Measurements from ENCODE around the gene BSG. TPM values are rescaled to one million over a fixed set of nuclear protein-coding genes. Genes with fewer than 3 reads are reported as not detected.

Gene BSG
- total and polyA plus RNA-seq, 9 of the 15 experiments (the other 6 are each of a cell fraction or from before 2014, with no cell fraction given) = 4.6 to 495 (median 187) TPM

GRCh38 chr19:610801-611480 lies 38.5 kb downstream of the BSG start (continued):
- TF ChIP-seq, protein P1, sequence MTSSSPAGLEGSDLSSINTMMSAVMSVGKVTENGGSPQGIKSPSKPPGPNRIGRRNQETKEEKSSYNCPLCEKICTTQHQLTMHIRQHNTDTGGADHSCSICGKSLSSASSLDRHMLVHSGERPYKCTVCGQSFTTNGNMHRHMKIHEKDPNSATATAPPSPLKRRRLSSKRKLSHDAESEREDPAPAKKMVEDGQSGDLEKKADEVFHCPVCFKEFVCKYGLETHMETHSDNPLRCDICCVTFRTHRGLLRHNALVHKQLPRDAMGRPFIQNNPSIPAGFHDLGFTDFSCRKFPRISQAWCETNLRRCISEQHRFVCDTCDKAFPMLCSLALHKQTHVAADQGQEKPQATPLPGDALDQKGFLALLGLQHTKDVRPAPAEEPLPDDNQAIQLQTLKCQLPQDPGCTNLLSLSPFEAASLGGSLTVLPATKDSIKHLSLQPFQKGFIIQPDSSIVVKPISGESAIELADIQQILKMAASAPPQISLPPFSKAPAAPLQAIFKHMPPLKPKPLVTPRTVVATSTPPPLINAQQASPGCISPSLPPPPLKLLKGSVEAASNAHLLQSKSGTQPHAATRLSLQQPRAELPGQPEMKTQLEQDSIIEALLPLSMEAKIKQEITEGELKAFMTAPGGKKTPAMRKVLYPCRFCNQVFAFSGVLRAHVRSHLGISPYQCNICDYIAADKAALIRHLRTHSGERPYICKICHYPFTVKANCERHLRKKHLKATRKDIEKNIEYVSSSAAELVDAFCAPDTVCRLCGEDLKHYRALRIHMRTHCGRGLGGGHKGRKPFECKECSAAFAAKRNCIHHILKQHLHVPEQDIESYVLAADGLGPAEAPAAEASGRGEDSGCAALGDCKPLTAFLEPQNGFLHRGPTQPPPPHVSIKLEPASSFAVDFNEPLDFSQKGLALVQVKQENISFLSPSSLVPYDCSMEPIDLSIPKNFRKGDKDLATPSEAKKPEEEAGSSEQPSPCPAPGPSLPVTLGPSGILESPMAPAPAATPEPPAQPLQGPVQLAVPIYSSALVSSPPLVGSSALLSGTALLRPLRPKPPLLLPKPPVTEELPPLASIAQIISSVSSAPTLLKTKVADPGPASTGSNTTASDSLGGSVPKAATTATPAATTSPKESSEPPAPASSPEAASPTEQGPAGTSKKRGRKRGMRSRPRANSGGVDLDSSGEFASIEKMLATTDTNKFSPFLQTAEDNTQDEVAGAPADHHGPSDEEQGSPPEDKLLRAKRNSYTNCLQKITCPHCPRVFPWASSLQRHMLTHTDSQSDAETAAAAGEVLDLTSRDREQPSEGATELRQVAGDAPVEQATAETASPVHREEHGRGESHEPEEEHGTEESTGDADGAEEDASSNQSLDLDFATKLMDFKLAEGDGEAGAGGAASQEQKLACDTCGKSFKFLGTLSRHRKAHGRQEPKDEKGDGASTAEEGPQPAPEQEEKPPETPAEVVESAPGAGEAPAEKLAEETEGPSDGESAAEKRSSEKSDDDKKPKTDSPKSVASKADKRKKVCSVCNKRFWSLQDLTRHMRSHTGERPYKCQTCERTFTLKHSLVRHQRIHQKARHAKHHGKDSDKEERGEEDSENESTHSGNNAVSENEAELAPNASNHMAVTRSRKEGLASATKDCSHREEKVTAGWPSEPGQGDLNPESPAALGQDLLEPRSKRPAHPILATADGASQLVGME (CRISPR knock-in tag; IDR thresholded peaks at IDR 0.05) = no peak
- TF ChIP-seq, protein P2, sequence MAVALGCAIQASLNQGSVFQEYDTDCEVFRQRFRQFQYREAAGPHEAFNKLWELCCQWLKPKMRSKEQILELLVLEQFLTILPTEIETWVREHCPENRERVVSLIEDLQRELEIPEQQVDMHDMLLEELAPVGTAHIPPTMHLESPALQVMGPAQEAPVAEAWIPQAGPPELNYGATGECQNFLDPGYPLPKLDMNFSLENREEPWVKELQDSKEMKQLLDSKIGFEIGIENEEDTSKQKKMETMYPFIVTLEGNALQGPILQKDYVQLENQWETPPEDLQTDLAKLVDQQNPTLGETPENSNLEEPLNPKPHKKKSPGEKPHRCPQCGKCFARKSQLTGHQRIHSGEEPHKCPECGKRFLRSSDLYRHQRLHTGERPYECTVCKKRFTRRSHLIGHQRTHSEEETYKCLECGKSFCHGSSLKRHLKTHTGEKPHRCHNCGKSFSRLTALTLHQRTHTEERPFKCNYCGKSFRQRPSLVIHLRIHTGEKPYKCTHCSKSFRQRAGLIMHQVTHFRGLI (CRISPR knock-in tag; IDR thresholded peaks at IDR 0.05) = no peak
- TF ChIP-seq EP400 (IDR thresholded peaks at IDR 0.05) (peak; percentile 77), ELK1 (CRISPR knock-in tag; IDR thresholded peaks at IDR 0.05) (no peak), MAFF (IDR thresholded peaks at IDR 0.05; ENCODE audit: low read length) (no peak), ARNT (IDR thresholded peaks at IDR 0.05) (peak in 1 of 2 experiments; percentile 63; a peak in 1 of 4 replicates), FOXJ3 (CRISPR knock-in tag; IDR thresholded peaks at IDR 0.05) (no peak), GABPB1 (CRISPR knock-in tag; IDR thresholded peaks at IDR 0.05) (peak; percentile 86), SIRT6 (IDR thresholded peaks at IDR 0.05; ENCODE audit: low read depth, low read length) (no peak), NUFIP1 (IDR thresholded peaks at IDR 0.05; ENCODE audit: partially characterized antibody) (no peak), FUS (optimal IDR thresholded peaks at IDR 0.05; ENCODE audit: low read depth, low read length) (no peak), ATF1 (CRISPR knock-in tag; IDR thresholded peaks at IDR 0.05) (no peak), ATF1 (tag; IDR thresholded peaks at IDR 0.05) (0 out of 2 replicates have a peak, but pooled peaks have one; percentile 17), COPS2 (conservative IDR thresholded peaks at IDR 0.05) (no peak), CREBBP (IDR thresholded peaks at IDR 0.05; ENCODE audit: low read depth, low read length) (no peak), ZNF589 (CRISPR knock-in tag; IDR thresholded peaks at IDR 0.05; ENCODE audit: low read depth) (no peak), STAT5A (IDR thresholded peaks at IDR 0.05; ENCODE audit: borderline replicate concordance, low read length) (peak; percentile 14; the same call in 1 of the 2 replicates), CBX2 (IDR thresholded peaks at IDR 0.05; ENCODE audit: insufficient read depth, low read length, poor library complexity, severe bottlenecking) (no peak), SMAD2 (IDR thresholded peaks at IDR 0.05; ENCODE audit: low read depth, low read length) (no peak), CC2D1A (IDR thresholded peaks at IDR 0.05) (peak; percentile 21; the same call in 1 of the 2 replicates), BACH1 (tag; IDR thresholded peaks at IDR 0.05) (no peak), SRSF1 (IDR thresholded peaks at IDR 0.05; ENCODE audit: low read depth, low read length) (no peak)
